ELR (cell line): ENCODE measurements around the gene IRF3.

Experiments used
- DNase-seq: peaks from one replicate; pipeline ENCODE4 v3.0.0-alpha.2; 2015; ENCODE audit warnings: low read depth

The IRF3 gene

GRCh38 chr19:49665351-49666119, at the start of gene IRF3, which contains the start of gene BCL2L12:
IRF3 (minus strand) TSS chr19:49665857; CDS start chr19:49664838, 1,019 bp downstream.
BCL2L12 (plus strand) TSS chr19:49665933; CDS start chr19:49666693, 760 bp downstream.
- peak; percentile 96 for DNase-seq

GRCh38 chr19:49713236-49713845, 47.7 kb upstream of the IRF3 start:
- no peak for DNase-seq

GRCh38 chr19:49712397-49712859, 46.8 kb upstream of the IRF3 start:
- DNase-seq, result peak; percentile 94

GRCh38 chr19:49710372-49710951, 44.8 kb upstream of the IRF3 start:
- peak; percentile 84 for DNase-seq

GRCh38 chr19:49705919-49706318, 40.3 kb upstream of the IRF3 start:
- DNase-seq, result no peak

GRCh38 chr19:49704888-49705642, 39.4 kb upstream of the IRF3 start:
- no peak for DNase-seq

- DNase-seq, result no peak
Observed at GRCh38 chr19:49701271-49701786, 35.7 kb upstream of the IRF3 start.

- no peak for DNase-seq
Observed at GRCh38 chr19:49700563-49700962, 34.9 kb upstream of the IRF3 start.

- DNase-seq, result no peak
Observed at GRCh38 chr19:49699364-49699763, 33.7 kb upstream of the IRF3 start.

GRCh38 chr19:49696865-49697264, 31.2 kb upstream of the IRF3 start:
- DNase-seq, result no peak

- no peak for DNase-seq
Observed at GRCh38 chr19:49696115-49696514, 30.5 kb upstream of the IRF3 start.

GRCh38 chr19:49692147-49692506, 26.5 kb upstream of the IRF3 start:
- DNase-seq, result no peak

GRCh38 chr19:49691243-49692146, 25.8 kb upstream of the IRF3 start:
- peak; percentile 83 for DNase-seq

GRCh38 chr19:49690656-49691242, 25.1 kb upstream of the IRF3 start, which contains the start of gene CPT1C:
CPT1C (plus strand) TSS chr19:49691116; CDS start chr19:49692253, 1,137 bp downstream.
- peak; percentile 91 for DNase-seq

GRCh38 chr19:49690079-49690655, 24.5 kb upstream of the IRF3 start:
- peak; percentile 45 for DNase-seq

GRCh38 chr19:49689133-49690078, 23.7 kb upstream of the IRF3 start, which contains the start of gene ADM5:
ADM5 (plus strand) TSS chr19:49689594; CDS start chr19:49689838, 244 bp downstream.
- peak; percentile 51 for DNase-seq

- DNase-seq, result no peak
Observed at GRCh38 chr19:49688531-49689132, 23.0 kb upstream of the IRF3 start.

- DNase-seq, result peak; percentile 64
Observed at GRCh38 chr19:49687566-49688316, 22.1 kb upstream of the IRF3 start.
